ENCODE data around the gene HIC1. TPM values are rescaled to one million over a fixed set of nuclear protein-coding genes. Genes with fewer than 3 reads are reported as not detected.
A peak's percentile ranks its signal among the peaks of the same experiment; 100 is the strongest.

HIC1 gene
- 0.59 and 1.8 TPM in 2 replicates for total RNA-seq (2022)
- Bru-seq, nascent RNA, result percentile 12 among the genes with signal in this experiment
- percentile 24 among the genes with signal in this experiment for BruChase-seq, experiment 1, labeled RNA remaining after a 2-hour chase
- percentile 20 among the genes with signal in this experiment for BruChase-seq, experiment 2, labeled RNA remaining after a 6-hour chase
- long read RNA-seq, result 0 reads

- Mint-ChIP-seq H3K4me1 (ENCODE audit: low read depth, unreplicated experiment) (no peaks in the 10 kb centered on the region), H3K27ac (ENCODE audit: unreplicated experiment) (no peak within 1 kb of the TSS), H3K4me3 (ENCODE audit: unreplicated experiment) (peak within 1 kb of the TSS; percentile 76), H3K27me3 (ENCODE audit: insufficient read depth, unreplicated experiment) (peaks cover 12% of the 10 kb centered on the region), H3K36me3 (ENCODE audit: insufficient read depth, unreplicated experiment) (peaks cover 23% of the 10 kb centered on the region), H3K9me3 (ENCODE audit: unreplicated experiment) (no peaks in the 10 kb centered on the region)
- DNase-seq, result peak; percentile 73 to 88
- no peaks in the 10 kb centered on the region for H3K9me3 ChIP-seq
- peaks cover 5% of the 10 kb centered on the region for H3K4me1 ChIP-seq
- CTCF ChIA-PET, result interaction anchor here (0.5 to 3.7 kb wide), 18 partner anchors 9 to 732 kb away, joined by 3 to 57 read pairs (median 3); no protein-coding TSS in a partner anchor
- no peaks in the 10 kb centered on the region for H3K27me3 ChIP-seq (replicated peaks; ENCODE audit: control insufficient read depth, insufficient read depth, low read length)
- no TSS peak for BruUV-seq (replicated peaks)
- H3K36me3 ChIP-seq (ENCODE audit: control insufficient read depth, insufficient read depth, low read length), result no peaks in the 10 kb centered on the region
- peak within 1 kb of the TSS; percentile 73 for H3K4me3 ChIP-seq (ENCODE audit: low read depth, low read length)
- peak; percentile 63 to 96 for TF ChIP-seq CTCF (IDR thresholded peaks at IDR 0.05; ENCODE audit: insufficient read depth in 1 of 2, low read depth in 1 of 2, low read length in 1 of 2, severe bottlenecking in 1 of 2, unreplicated experiment in 1 of 2)
- POLR2A ChIA-PET, result interaction anchor here (0.5 to 0.8 kb wide), 2 partner anchors 282 to 289 kb away, joined by 3 read pairs; partner anchors contain the start of gene TSR1
- intact Hi-C loops (cut with micrococcal nuclease; ENCODE audit: unreplicated experiment), result loop anchor here (5.0 to 10.0 kb wide), 3 partner anchors 118 to 298 kb away; no protein-coding TSS in a partner anchor
Measured at GRCh38 chr17:2054512-2055291, at the start of gene HIC1. TSS of gene HIC1 (plus strand) at chr17:2055103. CDS start at chr17:2056691, 1,588 bp downstream.

DNA sequence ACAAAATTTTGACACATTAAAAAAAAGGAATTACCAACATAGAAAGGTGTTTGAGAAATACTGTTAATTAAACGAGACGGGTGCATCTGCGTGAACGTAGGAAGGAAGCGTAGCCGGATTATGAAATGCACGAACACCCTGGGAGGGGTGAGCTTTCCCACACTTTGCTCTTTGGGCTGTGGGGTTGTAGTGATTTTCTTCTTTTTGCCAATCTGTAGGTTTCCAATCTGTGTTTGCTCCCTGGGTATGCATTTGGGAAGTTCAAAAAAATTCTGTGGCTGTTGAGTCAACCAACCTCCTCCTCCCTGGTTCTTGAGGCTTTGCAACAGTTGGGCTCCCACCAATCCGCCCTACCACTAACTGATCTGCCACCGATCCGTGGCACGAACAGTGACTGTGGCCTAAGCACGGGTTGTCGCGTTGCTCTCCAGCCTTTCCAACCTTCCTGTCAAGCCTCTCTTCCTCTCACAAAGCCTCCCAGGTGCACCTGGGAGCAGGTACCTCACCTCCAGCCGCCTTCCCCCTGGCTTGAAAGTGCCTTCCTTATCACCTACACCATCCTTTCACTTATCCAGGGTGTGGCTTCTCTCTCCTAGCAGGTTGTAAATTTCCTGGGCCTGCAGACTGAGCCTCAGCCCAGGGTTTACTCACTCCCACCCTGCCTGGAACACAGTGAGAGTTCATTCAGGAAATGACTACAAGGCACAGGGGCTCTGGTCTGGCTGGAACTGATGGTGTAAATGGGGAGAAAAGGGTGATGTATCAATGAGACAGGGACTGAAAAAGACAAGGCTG is 46.4 kb upstream of the HIC1 start:
- Mint-ChIP-seq H3K27ac (ENCODE audit: unreplicated experiment) (peak overlapping the region; percentile 36), H3K36me3 (ENCODE audit: insufficient read depth, unreplicated experiment) (peaks cover 6% of the 10 kb centered on the region), H3K9me3 (ENCODE audit: unreplicated experiment) (peaks cover 10% of the 10 kb centered on the region), H3K4me3 (ENCODE audit: unreplicated experiment) (no peak overlapping the region), H3K27me3 (ENCODE audit: insufficient read depth, unreplicated experiment) (no peaks in the 10 kb centered on the region), H3K4me1 (ENCODE audit: low read depth, unreplicated experiment) (peaks cover 10% of the 10 kb centered on the region)
- Histone ChIP-seq H3K36me3 (ENCODE audit: control insufficient read depth, insufficient read depth, low read length) (no peaks in the 10 kb centered on the region), H3K4me1 (no peaks in the 10 kb centered on the region; the same call in 1 of the 2 replicates), H3K27me3 (replicated peaks; ENCODE audit: control insufficient read depth, insufficient read depth, low read length) (no peaks in the 10 kb centered on the region), H3K9me3 (no peaks in the 10 kb centered on the region), H3K4me3 (ENCODE audit: low read depth, low read length) (no peak overlapping the region)
- peak; percentile 32 to 60 for DNase-seq
- no TSS peak for BruUV-seq (replicated peaks)
- ChIA-PET CTCF (interaction anchor here (1.3 kb wide), 1 partner anchor 100 kb away, joined by 6 read pairs; no protein-coding TSS in a partner anchor), POLR2A (no interaction called here)
- TF ChIP-seq CTCF (IDR thresholded peaks at IDR 0.05; ENCODE audit: insufficient read depth in 1 of 2, low read depth in 1 of 2, low read length in 1 of 2, severe bottlenecking in 1 of 2, unreplicated experiment in 1 of 2), result no peak
- intact Hi-C loops (cut with micrococcal nuclease; ENCODE audit: unreplicated experiment), result no loop called here

DNA sequence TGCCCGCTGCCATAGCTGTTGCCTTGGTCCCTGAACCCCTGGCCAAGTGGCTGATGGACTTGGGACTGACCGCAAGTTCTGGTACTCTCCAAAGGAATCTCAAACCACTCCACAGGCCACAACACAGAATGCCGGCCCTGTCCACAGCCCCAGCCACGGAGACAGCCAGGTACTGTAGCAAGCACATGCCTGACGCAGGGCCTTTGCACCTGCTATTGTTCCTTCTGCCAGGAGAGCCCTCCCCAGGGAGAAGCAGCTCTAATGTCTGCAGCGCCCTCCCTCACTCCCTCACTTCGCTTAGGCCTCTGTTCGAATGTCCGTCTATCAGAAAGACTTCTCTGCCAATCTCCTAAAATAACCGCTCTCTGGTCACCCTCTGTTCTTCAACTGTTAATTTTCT is 45.2 kb upstream of the HIC1 start:
- Histone ChIP-seq H3K36me3 (ENCODE audit: control insufficient read depth, insufficient read depth, low read length) (no peaks in the 10 kb centered on the region), H3K4me1 (no peaks in the 10 kb centered on the region; the same call in 1 of the 2 replicates), H3K9me3 (0 out of 2 replicates have a peak, but pooled peaks cover 8% of the 10 kb centered on the region), H3K4me3 (ENCODE audit: low read depth, low read length) (no peak overlapping the region), H3K27me3 (replicated peaks; ENCODE audit: control insufficient read depth, insufficient read depth, low read length) (no peaks in the 10 kb centered on the region)
- DNase-seq, result no peak
- BruUV-seq (replicated peaks), result no TSS peak
- Mint-ChIP-seq H3K27ac (ENCODE audit: unreplicated experiment) (no peak overlapping the region), H3K27me3 (ENCODE audit: insufficient read depth, unreplicated experiment) (peaks cover 2% of the 10 kb centered on the region), H3K36me3 (ENCODE audit: insufficient read depth, unreplicated experiment) (peaks cover 6% of the 10 kb centered on the region), H3K4me3 (ENCODE audit: unreplicated experiment) (no peak overlapping the region), H3K9me3 (ENCODE audit: unreplicated experiment) (peaks cover 10% of the 10 kb centered on the region), H3K4me1 (ENCODE audit: low read depth, unreplicated experiment) (peaks cover 10% of the 10 kb centered on the region)
- intact Hi-C loops (cut with micrococcal nuclease; ENCODE audit: unreplicated experiment), result no loop called here
- ChIA-PET CTCF (no interaction called here), POLR2A (no interaction called here)
- TF ChIP-seq CTCF (IDR thresholded peaks at IDR 0.05; ENCODE audit: insufficient read depth in 1 of 2, low read depth in 1 of 2, low read length in 1 of 2, severe bottlenecking in 1 of 2, unreplicated experiment in 1 of 2), result no peak

Measured in Caco-2 (cell line).